Loucy (cell line): ENCODE results near the gene RCAN2.
A peak's percentile ranks its signal among the peaks of the same experiment; 100 is the strongest.

ENCODE experiments used
- H2AFZ ChIP-seq: fragments of 200-600 bp; sonication (generic); 2 replicates; pipeline ENCODE4 v1.6.0; 2016; ENCODE audit warnings: antibody characterized with exemption, mild to moderate bottlenecking, low read length, moderate library complexity
- H3F3A ChIP-seq: fragments of 200-600 bp; 2 replicates; pipeline ENCODE4 v1.6.0; 2016; ENCODE audit warnings: antibody characterized with exemption, low read depth, mild to moderate bottlenecking
- H3K27me3 ChIP-seq: fragments of 200-600 bp; sonication (generic); 2 replicates; pipeline ENCODE4 v1.6.1; 2014; ENCODE audit warnings: low read length, mild to moderate bottlenecking; ENCODE audit not compliant: insufficient read depth, poor library complexity, severe bottlenecking
- H3K36me3 ChIP-seq: fragments of 200-600 bp; sonication (generic); 2 replicates; pipeline ENCODE4 v1.6.1; 2016; ENCODE audit warnings: low read length; ENCODE audit not compliant: insufficient read depth
- H3K4me1 ChIP-seq: fragments of 200-600 bp; sonication (generic); 2 replicates; pipeline ENCODE4 v1.5.1; 2014; ENCODE audit warnings: low read length, mild to moderate bottlenecking; ENCODE audit not compliant: insufficient read depth, poor library complexity, severe bottlenecking
- H3K4me2 ChIP-seq: fragments of 200-600 bp; sonication (generic); 2 replicates; pipeline ENCODE4 v1.6.0; 2014; ENCODE audit warnings: antibody characterized with exemption, low read length, low read depth, mild to moderate bottlenecking; ENCODE audit not compliant: poor library complexity, severe bottlenecking
- H3K4me3 ChIP-seq: fragments of 200-600 bp; sonication (generic); 2 replicates; pipeline ENCODE4 v1.5.1; 2014; ENCODE audit warnings: low read length, mild to moderate bottlenecking, mixed read lengths; ENCODE audit not compliant: poor library complexity, severe bottlenecking
- H3K79me2 ChIP-seq: fragments of 200-600 bp; sonication (generic); 2 replicates; pipeline ENCODE4 v1.6.1; 2014; ENCODE audit warnings: low read length; ENCODE audit not compliant: insufficient read depth
- H3K9ac ChIP-seq: fragments of 200-600 bp; sonication (generic); 2 replicates; pipeline ENCODE4 v1.6.0; 2014; ENCODE audit warnings: mild to moderate bottlenecking, low read depth, low read length, moderate library complexity; ENCODE audit not compliant: poor library complexity, severe bottlenecking
- H3K9me2 ChIP-seq: fragments of 200-600 bp; sonication (generic); replicated peaks from 2 replicates; pipeline ENCODE4 v1.6.1; 2016; ENCODE audit warnings: low read depth, low read length, mixed read lengths
- H3K9me3 ChIP-seq: fragments of 200-600 bp; sonication (generic); 2 replicates; pipeline ENCODE4 v1.6.1; 2014; ENCODE audit warnings: mild to moderate bottlenecking, antibody characterized with exemption, low read length, low read depth; ENCODE audit not compliant: insufficient read depth
- H4K20me1 ChIP-seq: fragments of 200-600 bp; sonication (generic); 2 replicates; pipeline ENCODE4 v1.6.0; 2014; ENCODE audit warnings: antibody characterized with exemption, low read length, mild to moderate bottlenecking; ENCODE audit not compliant: insufficient read depth, poor library complexity, severe bottlenecking
- EZH2phosphoT487 ChIP-seq: fragments of 200-600 bp; IDR thresholded peaks from 2 replicates; pipeline ENCODE4 v1.6.1; 2018; ENCODE audit warnings: antibody characterized with exemption, mild to moderate bottlenecking, moderate library complexity, borderline replicate concordance
- TF ChIP-seq, protein P1 (sequence below): fragments of 200-600 bp; sonication (generic); conservative IDR thresholded peaks from 2 replicates; pipeline ENCODE4 v1.5.1; 2014; ENCODE audit warnings: mild to moderate bottlenecking, antibody characterized with exemption, low read length

Gene RCAN2

DNA sequence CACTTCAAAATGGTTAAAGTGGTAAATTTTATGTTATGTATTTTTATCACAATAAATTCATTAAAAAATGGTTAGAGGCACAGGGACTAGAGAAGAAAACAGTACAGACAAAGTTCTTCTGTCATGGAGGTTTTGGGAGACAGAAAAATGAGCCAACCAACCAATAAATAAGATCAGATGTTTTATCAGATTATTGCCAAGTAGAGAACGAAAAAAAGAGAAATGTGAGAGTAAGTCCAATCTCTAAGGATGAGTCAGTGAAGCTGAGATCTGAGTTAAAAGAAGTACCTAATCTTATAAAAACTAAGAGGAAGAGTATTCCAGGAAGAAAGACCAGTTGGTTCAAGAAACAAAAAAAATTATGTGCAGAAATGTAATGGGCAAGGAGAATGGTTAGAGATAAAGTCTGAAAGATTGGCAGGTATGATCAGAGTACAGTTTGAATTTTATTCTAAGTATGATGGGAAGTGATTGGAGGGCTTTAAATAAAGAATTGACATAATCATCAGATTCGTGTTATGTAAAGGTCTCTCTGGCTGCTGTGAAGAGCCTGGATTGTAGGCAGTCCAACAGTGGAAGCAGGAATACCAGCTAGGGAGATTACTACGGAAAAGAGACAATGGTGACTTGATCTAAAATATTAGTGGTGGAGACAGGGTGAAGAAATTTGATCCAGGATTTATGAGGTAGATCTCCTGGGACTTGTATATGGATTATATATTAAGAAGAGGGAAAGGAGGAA is 79.6 kb downstream of the RCAN2 start:
- Histone ChIP-seq H3K9me2 (no peaks in the 10 kb centered on the region), H3K79me2 (no peaks in the 10 kb centered on the region), H3K9ac (no peak overlapping the region), H3K27me3 (no peaks in the 10 kb centered on the region), H3K9me3 (no peaks in the 10 kb centered on the region), H3K4me3 (no peak overlapping the region), H2AFZ (no peak overlapping the region), H3K36me3 (no peaks in the 10 kb centered on the region), H3K4me1 (no peaks in the 10 kb centered on the region), H3F3A (no peaks in the 10 kb centered on the region), H3K4me2 (no peak overlapping the region), H4K20me1 (no peaks in the 10 kb centered on the region)
- TF ChIP-seq EZH2phosphoT487: no peak
- TF ChIP-seq, protein P1, sequence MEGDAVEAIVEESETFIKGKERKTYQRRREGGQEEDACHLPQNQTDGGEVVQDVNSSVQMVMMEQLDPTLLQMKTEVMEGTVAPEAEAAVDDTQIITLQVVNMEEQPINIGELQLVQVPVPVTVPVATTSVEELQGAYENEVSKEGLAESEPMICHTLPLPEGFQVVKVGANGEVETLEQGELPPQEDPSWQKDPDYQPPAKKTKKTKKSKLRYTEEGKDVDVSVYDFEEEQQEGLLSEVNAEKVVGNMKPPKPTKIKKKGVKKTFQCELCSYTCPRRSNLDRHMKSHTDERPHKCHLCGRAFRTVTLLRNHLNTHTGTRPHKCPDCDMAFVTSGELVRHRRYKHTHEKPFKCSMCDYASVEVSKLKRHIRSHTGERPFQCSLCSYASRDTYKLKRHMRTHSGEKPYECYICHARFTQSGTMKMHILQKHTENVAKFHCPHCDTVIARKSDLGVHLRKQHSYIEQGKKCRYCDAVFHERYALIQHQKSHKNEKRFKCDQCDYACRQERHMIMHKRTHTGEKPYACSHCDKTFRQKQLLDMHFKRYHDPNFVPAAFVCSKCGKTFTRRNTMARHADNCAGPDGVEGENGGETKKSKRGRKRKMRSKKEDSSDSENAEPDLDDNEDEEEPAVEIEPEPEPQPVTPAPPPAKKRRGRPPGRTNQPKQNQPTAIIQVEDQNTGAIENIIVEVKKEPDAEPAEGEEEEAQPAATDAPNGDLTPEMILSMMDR: no peak

DNA sequence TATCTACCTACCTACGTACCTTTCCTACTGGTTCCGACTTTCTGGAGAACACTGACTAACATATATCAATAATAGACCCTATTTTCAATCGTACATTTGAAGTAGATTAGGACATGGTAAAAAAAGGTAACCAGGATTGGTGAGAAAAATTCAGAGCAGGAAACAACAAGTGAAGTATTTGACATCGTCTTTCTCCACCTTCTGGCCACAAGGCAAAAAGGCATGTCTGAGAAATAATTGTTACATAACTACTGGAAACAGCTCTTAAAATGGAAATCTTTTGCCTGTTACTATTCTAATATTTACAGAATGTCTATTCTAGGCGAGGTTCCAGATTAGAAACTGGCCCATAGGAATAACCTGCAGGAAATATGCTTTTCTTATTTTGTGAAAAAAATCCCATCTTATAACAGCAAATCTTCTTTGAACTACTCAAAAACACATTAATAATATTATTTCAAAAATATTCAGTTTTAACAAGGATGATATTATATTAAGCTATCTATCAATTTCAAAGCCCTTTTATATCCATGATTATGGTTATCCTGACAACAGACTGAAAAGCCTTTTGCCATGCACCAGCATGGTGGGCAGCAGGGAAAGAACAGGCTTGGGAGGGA is 80.8 kb downstream of the RCAN2 start:
- Histone ChIP-seq H3K4me3 (no peak overlapping the region), H3K4me2 (no peak overlapping the region), H3K79me2 (no peaks in the 10 kb centered on the region), H3K9me3 (no peaks in the 10 kb centered on the region), H3K9me2 (no peaks in the 10 kb centered on the region), H4K20me1 (no peaks in the 10 kb centered on the region), H3K4me1 (no peaks in the 10 kb centered on the region), H3K27me3 (no peaks in the 10 kb centered on the region), H3K9ac (no peak overlapping the region), H2AFZ (no peak overlapping the region), H3F3A (no peaks in the 10 kb centered on the region), H3K36me3 (no peaks in the 10 kb centered on the region)
- TF ChIP-seq EZH2phosphoT487: no peak
- TF ChIP-seq, protein P1: peak; percentile 93

DNA sequence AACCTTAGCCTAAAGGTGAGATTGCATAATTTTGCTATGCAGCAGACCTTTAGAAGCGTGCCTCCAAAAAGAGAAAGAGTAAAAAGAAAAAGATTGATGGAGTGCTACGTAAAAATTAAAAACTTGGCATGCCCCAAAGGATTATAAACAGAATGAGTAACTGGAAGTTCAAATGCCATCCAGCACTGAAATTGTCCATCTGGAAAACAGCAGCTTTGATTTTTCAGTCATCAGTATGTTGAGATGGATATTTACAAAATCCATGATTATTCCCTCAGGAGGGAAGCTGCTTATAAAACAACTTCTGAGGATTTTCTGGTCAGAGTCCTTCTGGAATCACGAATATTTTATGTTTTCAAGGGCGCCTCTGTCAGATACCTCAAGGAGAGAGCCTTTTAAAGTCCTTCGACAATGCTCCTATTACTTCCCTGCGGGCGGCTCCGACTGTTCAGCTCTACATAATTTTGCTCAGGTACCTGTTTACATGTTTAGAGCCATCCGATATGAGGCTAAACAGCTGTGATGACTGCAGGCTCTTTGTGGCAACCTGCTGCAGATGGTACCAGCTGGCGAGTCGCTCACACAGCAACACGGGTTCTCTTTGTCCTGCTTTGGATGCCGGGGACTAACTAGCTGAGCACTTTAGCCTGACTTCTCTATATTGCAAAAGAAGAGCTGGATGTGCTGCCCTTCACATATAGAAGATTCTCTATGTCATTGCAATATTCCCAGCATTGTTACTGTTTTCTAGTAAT is 83.3 kb downstream of the RCAN2 start:
- Histone ChIP-seq H3K4me2 (no peak overlapping the region), H3K36me3 (no peaks in the 10 kb centered on the region), H3F3A (no peaks in the 10 kb centered on the region), H3K9me3 (no peaks in the 10 kb centered on the region), H3K4me3 (no peak overlapping the region), H2AFZ (no peak overlapping the region), H3K79me2 (no peaks in the 10 kb centered on the region), H3K9ac (no peak overlapping the region), H3K4me1 (no peaks in the 10 kb centered on the region), H3K9me2 (no peaks in the 10 kb centered on the region), H3K27me3 (no peaks in the 10 kb centered on the region), H4K20me1 (no peaks in the 10 kb centered on the region)
- TF ChIP-seq, protein P1: no peak
- no peak for TF ChIP-seq EZH2phosphoT487
